ENCODE measurements around the gene SNAP91.

The SNAP91 gene

DNA sequence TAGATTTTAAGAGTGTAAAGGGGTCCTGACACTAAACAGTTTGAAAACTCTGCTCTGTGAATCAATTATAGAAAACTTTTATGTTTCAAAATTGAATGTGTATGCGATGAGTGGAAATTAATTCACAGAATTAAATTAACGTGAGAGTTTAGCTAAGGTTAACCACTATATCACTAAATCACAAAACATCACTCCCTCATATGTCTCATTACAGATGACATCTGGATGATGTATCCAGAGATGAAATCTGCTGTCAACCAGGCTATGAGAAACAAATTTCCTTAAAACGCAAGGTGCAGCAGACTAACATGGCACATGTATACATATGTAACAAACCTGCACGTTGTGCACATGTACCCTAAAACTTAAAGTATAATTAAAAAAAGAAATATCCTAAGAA, 169.2 kb downstream of the SNAP91 start:
- DNase-seq (ENCODE audit: low read depth in 3 of 3) = no peak

DNA sequence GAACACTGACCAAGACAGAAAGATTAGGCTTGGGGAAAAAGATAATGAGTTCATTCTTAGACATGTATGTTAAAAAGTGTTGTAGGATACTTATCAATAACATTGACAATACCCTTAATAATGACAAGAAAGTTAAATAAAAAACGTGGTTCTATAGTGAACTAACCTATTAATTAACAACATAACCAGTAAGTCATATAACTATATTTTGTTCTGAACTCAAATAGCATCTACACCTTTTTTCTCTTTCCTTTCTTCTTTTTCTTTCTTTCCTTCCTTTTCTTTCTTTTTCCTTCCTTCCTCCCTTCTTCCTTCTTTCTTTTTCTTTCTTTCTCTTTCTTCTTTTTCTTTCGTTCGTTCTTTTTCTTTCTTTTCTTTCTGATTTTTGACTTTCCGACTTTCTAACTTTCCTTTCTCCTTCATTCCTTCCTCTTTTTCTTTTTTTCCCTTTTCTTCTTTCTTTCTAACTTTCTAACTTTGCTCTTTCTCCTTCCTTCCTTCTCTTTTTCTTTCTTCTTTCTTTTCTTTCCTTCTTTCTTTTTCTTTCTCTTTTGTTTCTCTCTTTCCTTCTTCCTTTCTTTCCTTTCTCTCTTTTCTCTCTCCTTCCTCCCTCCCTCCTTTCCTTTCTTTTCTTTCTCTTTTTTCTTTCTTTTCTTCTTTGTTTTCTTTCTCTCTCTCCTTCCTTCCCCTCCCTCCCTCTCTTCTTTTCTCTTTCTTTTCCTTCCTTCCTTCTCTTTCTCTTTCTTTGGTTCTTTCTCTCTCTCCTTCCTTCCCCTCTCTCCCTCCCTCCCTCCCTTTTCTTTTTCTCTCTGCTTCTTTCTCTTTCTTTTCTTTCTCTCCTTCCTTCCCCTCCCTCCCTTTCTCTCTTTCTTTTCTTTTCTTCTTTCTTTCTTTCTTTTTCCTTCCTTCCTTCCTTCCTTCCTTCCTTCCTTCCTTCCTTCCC, 172.0 kb downstream of the SNAP91 start:
- DNase-seq (ENCODE audit: low read depth in 3 of 3) = no peak

DNA sequence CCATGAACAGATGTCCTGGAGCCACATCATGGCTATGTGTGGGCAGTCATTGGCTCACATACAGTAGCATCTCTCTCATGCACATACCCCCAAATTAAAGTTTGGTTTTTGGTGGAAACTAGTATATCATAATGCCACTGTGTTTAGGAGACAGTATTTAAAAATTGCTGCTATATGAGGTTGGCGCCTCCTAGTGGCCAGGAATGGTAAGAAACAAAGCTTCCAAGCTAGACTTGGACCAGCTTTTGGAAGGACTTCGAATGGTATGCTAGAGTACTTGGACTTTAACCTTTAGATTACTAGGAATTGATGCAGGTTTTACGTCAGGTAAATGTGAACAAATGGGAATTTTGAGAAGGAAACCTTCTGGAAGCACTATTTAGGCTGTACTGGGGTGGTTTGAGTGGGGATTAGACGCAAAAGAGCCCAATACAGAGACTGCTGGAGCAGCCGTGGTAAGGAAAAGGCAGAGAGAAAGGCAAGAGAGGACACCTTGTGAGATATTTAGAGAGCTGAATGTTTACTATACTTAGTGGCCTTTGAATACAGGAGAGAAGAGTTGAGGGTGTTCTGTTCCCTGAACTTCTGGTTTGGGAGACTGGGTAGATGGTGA, 172.8 kb downstream of the SNAP91 start:
- peak in 2 of 3 experiments; percentile 17 to 35 for DNase-seq (ENCODE audit: low read depth in 3 of 3)

DNA sequence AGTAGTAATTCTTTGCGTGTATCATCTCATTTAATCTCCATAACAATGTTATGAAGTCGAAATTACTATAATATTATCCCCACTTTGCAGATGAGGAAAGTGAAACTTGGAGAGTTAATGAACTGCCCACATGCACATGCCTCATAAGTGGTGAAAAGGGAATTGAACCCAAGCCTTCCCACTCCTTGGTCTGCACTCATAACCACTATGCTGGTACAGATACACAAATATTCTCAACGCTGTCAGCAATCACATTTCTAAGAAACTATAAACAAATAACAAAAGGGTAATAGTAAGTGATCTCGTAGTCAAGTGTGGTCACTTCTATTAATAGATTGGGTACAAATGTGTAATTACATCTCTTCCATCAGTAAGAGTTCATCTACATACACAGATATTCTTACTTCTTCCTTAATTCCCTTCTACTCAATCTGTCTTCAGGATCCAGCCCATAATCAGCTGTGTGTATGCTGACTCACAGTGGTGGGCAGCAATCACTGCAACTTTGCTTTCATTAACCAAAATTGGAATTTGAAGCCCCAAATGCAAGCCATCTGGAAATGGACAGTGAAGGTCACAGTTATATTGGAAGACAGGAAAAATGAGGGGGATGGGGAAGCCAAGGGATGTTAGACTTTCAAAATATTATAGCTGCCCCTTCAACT, 190.0 kb downstream of the SNAP91 start:
- no peak for DNase-seq (ENCODE audit: low read depth in 3 of 3)

DNA sequence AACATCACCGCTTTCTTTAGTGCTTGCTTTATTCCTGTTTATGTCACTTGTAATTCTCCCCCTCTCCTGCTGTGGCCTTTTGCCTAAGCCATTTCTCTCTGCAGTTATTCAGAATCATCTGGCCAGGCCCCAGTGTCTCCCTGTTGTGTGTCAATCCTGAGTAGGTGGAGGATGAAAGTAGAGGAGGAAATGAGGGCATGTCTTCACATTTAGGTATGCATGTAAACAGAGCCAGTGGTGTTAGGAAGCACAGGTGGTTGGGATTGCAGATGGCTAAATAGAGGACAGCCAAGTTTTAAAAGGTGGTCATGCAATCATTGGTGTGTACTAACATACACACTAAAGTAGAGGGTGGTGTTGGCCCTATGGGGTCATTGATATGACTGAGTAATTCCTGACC, 191.4 kb downstream of the SNAP91 start:
- no peak for DNase-seq (ENCODE audit: low read depth in 3 of 3)

DNA sequence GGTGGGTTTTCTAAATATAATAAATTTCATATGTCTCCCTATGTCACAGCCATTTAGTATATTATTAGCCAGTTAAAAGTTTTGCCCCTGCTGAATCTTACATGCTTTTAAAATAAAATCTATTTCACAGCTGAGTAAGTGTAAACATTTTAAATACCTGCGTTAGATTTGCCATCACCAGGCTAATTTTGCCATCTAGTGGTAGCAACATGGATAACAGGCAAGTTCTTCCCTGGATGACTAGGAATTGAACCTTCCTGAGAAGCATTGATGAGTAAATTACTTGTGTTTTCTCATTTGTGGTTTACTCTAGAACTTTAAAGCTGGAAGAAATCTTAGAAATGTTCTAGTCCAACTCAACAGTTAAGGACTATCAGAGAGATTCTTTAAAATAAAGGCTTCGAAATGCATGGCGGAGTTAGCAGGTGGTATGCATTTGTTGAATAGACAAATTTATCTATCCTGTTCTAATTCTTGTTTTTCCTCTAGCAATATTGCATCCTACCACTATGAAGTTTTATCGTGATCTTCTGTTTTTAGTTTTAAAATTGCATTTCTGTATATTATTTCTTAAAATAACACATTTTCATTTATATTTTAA, 193.9 kb downstream of the SNAP91 start:
- DNase-seq (ENCODE audit: low read depth in 3 of 3) = no peak

DNA sequence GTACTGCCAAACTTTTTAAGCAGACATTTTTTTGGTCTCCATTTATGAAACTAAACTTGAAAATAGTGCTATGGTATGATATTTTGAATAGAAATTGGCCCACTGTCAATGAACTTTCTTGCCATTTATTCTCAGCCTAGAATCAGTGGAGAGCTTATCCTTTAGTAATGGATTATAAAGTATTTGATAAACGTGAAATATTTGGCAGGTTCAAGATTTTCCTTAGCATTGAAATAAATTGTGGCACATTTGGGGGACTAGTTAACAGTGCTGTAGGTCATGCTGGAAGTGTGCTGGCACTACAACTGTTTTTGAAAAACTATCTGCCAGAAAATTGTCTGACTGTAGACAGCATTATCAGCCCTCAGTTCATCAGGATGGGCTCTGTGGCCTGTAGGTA, 194.4 kb downstream of the SNAP91 start:
- DNase-seq (ENCODE audit: low read depth in 3 of 3) = no peak

DNA sequence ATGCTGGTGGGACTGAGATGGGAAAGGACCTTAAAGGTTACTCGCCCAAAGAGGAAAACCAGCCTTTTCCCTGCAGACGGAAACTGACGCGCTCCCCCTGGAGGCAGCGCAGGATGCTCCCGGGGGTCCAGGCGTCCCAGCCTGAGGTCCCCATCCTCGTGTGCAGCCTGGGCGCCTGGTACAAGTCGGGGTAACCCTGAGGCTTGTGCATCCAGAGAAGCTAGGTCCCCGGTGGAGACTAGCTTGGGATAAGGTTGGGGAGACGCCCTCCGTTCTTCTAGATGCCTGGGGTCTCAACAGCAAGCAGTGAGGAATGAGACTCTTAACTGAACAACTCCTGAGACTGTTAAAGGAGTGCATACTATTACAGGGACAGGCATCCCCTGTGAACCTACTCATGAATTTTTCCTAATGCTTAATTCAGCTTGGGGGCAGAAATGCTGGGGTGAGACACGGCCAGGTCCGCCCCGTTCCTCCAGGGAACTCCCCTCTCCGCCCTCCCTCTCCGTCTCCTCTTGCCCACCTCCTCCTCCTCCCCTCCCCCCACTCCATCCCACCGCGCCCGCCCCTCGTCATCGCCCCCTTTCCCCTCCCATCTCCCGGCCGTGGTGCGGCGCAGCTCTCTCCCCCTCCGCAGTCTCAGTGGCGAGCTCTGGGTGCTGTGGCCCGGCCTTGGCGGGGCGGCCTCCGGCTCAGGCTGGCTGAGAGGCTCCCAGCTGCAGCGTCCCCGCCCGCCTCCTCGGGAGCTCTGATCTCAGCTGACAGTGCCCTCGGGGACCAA, 196.8 kb downstream of the SNAP91 start, which contains the start of gene PRSS35:
Gene PRSS35, plus strand, starts transcription at position 634 of the 781 bp plus-strand sequence. CDS start 10,908 bp downstream, outside the sequence.
- peak in 1 of 3 experiments; percentile 5 for DNase-seq (ENCODE audit: low read depth in 3 of 3)

DNA sequence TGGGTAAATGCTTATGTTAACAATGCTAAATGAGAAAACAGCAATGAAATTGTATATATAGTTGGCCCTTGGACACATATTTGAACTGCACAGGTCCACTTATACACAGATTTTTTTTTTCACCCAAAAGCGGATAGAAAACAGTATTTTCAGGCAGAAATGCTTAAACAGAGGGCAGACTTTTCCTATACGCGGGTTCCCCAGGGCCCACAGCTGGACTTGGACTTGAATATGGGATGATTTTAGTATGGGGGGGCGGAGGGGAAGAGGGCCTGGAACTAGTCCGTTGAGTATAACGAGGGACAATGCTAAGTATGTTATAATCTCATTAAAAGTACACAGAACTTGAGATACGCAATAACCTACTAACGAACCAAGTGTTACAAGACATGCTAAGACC, 197.6 kb downstream of the SNAP91 start:
- DNase-seq (ENCODE audit: low read depth in 3 of 3) = no peak

DNA sequence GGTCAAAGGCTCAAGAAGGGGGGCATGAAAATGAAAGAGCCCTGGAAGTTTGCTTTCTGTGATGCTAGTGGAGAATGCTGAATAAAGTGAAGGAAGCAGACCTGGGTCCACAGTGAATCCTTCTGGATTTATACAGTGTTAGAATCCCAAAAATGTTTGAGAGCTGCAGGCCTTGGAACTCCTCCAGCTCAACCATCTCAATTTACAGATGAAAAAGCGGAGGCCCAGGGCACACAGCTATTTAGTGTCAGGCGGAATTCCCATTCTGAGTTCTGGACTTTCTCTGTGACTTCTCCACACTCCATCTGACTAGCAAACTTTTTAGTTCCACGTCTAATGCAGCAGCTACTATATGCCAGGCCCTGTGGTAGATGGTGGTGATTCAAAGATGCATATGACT, 198.1 kb downstream of the SNAP91 start:
- no peak for DNase-seq (ENCODE audit: low read depth in 3 of 3)

DNA sequence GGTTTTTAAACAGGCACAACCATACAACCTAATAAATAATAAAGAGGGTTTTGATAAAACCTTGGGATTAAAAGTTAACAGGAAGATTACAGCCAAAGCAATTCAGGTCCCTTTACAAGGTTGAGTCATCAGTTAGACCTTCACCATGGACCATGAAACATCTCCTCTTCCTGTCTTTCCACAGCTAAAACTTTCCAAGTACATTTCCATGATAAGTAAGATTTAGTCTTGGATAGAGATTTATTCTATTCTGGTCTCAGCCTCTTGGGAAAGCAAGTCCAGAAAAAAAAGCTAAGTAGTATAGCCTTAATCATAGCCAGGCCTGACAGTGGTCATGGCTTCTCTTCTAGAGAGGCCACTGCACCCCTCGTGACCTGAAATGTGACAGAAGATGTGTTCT, 199.5 kb downstream of the SNAP91 start:
- no peak for DNase-seq (ENCODE audit: low read depth in 3 of 3)

DNA sequence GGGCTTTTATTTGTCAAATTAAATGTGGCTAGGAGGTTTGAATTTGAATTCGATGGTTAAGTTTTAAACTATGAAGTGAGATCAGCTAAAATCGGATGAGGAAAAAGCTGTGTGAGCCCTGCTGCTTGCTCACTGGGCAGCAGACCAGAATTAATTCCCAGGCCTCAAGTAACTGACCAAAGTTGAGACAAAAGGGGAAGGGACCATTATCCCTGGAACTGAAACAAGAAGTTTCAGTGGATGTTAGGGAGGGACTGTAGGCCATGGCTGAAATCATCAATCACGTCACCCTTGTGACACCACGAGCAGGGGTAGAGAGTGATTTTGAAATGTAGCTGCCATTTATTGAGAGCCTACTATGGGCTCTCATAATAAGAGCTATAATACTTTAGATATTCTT, 203.5 kb downstream of the SNAP91 start:
- DNase-seq (ENCODE audit: low read depth in 3 of 3) = no peak
